GM13977 (cell line): Measurements from ENCODE around the gene PBX3.

ENCODE experiments used
- DNase-seq: peaks from one replicate; pipeline ENCODE4 v3.0.0; 2012; ENCODE audit warnings: low spot score
- CTCF ChIP-seq: IDR thresholded peaks from 2 replicates; pipeline ENCODE4 v1.5.1; 2012; ENCODE audit warnings: mild to moderate bottlenecking, control low read depth; ENCODE audit not compliant: insufficient read depth; ENCODE audit errors: extremely low read depth, missing control alignments
- in situ Hi-C: fragments of 300-500 bp; cut with MboI; formaldehyde crosslinking; loops from one replicate; pipeline ENCODE4 v1.12.0; 2022; ENCODE audit warnings: low sequenced_read_pairs, low pct_unique_long_range_greater_than_20kb, mixed read lengths, inconsistent platforms; ENCODE audit not compliant: unreplicated experiment

The PBX3 gene

GRCh38 chr9:125963932-125964331 lies 216.8 kb downstream of the PBX3 start:
- DNase-seq: no peak
- TF ChIP-seq CTCF: no peak
- in situ Hi-C loops: no loop called here

- DNase-seq: no peak
- TF ChIP-seq CTCF: no peak
- in situ Hi-C loops: no loop called here
These were observed 217.6 kb downstream of the PBX3 start for GRCh38 chr9:125964702-125965225.

- TF ChIP-seq CTCF: no peak
- in situ Hi-C loops: no loop called here
- no peak for DNase-seq
These were observed 218.3 kb downstream of the PBX3 start for GRCh38 chr9:125965477-125965876.

- in situ Hi-C loops: no loop called here
- DNase-seq: no peak
- TF ChIP-seq CTCF: no peak
These were observed 219.3 kb downstream of the PBX3 start for GRCh38 chr9:125966466-125966865.

DNA sequence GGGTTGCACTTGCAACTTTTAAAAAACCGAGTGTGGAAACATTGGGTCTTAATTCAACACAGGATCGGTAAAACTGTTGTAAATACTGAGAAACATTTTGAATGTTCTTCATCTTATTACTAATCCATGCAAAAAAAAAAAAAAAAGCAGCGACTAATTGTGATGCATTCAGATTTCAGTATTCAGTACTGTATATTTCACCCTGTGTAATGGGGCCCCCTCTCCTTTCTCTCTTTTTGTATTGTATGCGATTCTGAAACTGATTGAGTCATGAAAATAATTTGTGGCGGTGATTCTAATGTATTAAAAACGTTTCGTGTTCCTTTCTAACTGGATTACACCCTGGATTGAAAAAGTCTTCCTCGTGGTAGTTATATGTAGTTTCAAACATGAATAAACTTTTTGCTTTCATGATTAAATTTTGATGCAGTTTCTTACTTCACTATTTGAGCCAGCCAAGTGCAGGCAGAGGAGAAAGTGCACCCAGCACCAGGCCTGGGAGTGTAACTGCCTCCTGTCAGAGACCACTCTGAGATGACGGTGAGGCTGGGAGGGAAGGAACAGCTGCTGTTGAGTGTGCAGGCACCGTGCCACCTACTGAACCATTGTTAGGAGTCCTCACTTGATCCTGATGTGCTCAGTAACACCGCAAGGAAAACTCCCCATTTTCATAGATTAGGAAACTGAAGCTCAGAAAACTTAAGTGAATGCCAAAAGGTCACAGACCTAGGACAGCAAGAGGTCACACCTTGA lies 220.0 kb downstream of the PBX3 start:
- in situ Hi-C loops: no loop called here
- DNase-seq: no peak

DNA sequence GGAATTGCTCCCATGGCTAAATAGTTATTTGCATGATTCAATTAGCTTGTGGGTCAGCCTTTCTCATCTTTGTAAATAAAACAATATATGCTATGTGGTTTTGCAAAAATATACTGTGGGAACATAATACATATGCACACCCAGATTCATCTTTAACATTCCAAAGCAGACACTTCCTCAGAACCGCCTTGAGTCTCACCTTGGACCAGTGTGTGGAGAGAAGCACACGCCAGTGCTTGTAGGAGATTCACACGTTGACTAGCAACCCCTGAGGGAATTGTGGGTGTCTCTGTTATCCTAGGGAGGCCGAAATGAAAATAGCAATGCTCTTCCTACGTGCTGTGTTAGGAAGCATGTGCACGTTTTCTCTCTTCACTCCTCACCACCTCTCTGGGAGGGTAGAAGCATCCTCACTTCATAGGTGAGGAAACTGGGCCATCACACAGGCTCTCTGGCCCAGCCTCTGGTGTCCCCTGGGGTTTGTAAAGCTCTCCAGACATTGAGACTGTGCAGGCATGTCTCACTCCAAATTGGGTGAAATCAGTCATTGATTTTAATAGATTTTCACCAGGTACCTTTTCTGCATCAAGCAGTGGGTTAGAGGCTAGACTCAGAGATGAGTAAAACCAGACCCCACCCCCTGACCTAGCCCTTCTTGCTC lies 221.7 kb downstream of the PBX3 start:
- TF ChIP-seq CTCF: no peak
- in situ Hi-C loops: no loop called here
- DNase-seq: no peak

More for the DNA sequence above, 220.0 kb downstream of the PBX3 start:
- TF ChIP-seq CTCF: no peak
